ENCODE results near the gene TRIM17. TPM values are rescaled to one million over a fixed set of nuclear protein-coding genes. Genes with fewer than 3 reads are reported as not detected.

The TRIM17 gene
- total RNA-seq, 1 donor from 2014 or later: 1.3 TPM

- DNase-seq (ENCODE audit: extremely low spot score, unreplicated experiment): no peak
- Mint-ChIP-seq H3K36me3 (ENCODE audit: unreplicated experiment) (peaks cover 2% of the 10 kb centered on the region), H3K27ac (ENCODE audit: unreplicated experiment) (no peak overlapping the region), H3K27me3 (ENCODE audit: unreplicated experiment) (no peaks in the 10 kb centered on the region), H3K4me1 (ENCODE audit: unreplicated experiment) (peaks cover 9% of the 10 kb centered on the region), H3K9me3 (ENCODE audit: unreplicated experiment) (no peaks in the 10 kb centered on the region), H3K4me3 (ENCODE audit: unreplicated experiment) (no peak overlapping the region)
- TF ChIP-seq CTCF (IDR thresholded peaks at IDR 0.05): no peak
Measured at GRCh38 chr1:228417061-228417460, 400 bp upstream of the TRIM17 start.

- H3K27ac Mint-ChIP-seq (ENCODE audit: unreplicated experiment): no peak overlapping the region
Measured at GRCh38 chr1:228415853-228416216, 826 bp downstream of the TRIM17 start.

GRCh38 chr1:228415221-228415620 lies 1.4 kb downstream of the TRIM17 start:
- Mint-ChIP-seq H3K27ac (ENCODE audit: unreplicated experiment) (no peak overlapping the region), H3K9me3 (ENCODE audit: unreplicated experiment) (no peaks in the 10 kb centered on the region), H3K36me3 (ENCODE audit: unreplicated experiment) (peaks cover 2% of the 10 kb centered on the region), H3K4me1 (ENCODE audit: unreplicated experiment) (peaks cover 9% of the 10 kb centered on the region), H3K4me3 (ENCODE audit: unreplicated experiment) (peak overlapping the region; percentile 56), H3K27me3 (ENCODE audit: unreplicated experiment) (no peaks in the 10 kb centered on the region)
- TF ChIP-seq CTCF (IDR thresholded peaks at IDR 0.05): no peak
- no peak for DNase-seq (ENCODE audit: extremely low spot score, unreplicated experiment)

More at GRCh38 chr1:228415853-228416216, 826 bp downstream of the TRIM17 start:
- peak overlapping the region; percentile 56 for H3K4me3 Mint-ChIP-seq (ENCODE audit: unreplicated experiment)
- no peaks in the 10 kb centered on the region for H3K9me3 Mint-ChIP-seq (ENCODE audit: unreplicated experiment)
- H3K36me3 Mint-ChIP-seq (ENCODE audit: unreplicated experiment): peaks cover 2% of the 10 kb centered on the region
- no peak for TF ChIP-seq CTCF (IDR thresholded peaks at IDR 0.05)
- H3K4me1 Mint-ChIP-seq (ENCODE audit: unreplicated experiment): peaks cover 9% of the 10 kb centered on the region
- no peaks in the 10 kb centered on the region for H3K27me3 Mint-ChIP-seq (ENCODE audit: unreplicated experiment)
- no peak for DNase-seq (ENCODE audit: extremely low spot score, unreplicated experiment)

- Mint-ChIP-seq H3K4me1 (ENCODE audit: unreplicated experiment) (peaks cover 9% of the 10 kb centered on the region), H3K4me3 (ENCODE audit: unreplicated experiment) (no peak overlapping the region)
Measured at GRCh38 chr1:228414511-228415211, 2.0 kb downstream of the TRIM17 start.

More at GRCh38 chr1:228414511-228415211, 2.0 kb downstream of the TRIM17 start:
- Mint-ChIP-seq H3K36me3 (ENCODE audit: unreplicated experiment) (peaks cover 2% of the 10 kb centered on the region), H3K27me3 (ENCODE audit: unreplicated experiment) (no peaks in the 10 kb centered on the region), H3K9me3 (ENCODE audit: unreplicated experiment) (no peaks in the 10 kb centered on the region), H3K27ac (ENCODE audit: unreplicated experiment) (no peak overlapping the region)
- no peak for TF ChIP-seq CTCF (IDR thresholded peaks at IDR 0.05)
- DNase-seq (ENCODE audit: extremely low spot score, unreplicated experiment): no peak
